Cerebellar nuclear complex (tissue), 1 donor: Measurements from ENCODE around the gene PLAC8.
"Not testable (repeated sequence)": the region's sequence is repeated elsewhere in the genome, so short reads cannot be mapped to it uniquely, and the experiment has no call there.

Source experiments
- DNase-seq, 2 experiments: peaks; one replicate each; lab custom pipeline; 2025; lab: John Stamatoyannopoulos, UW

The PLAC8 gene

GRCh38 chr4:83114576-83114975, at the start of gene PLAC8:
Gene PLAC8, minus strand, starts transcription at chr4:83114729. Its CDS starts 6,808 bp downstream, at chr4:83107921.
- DNase-seq: no peak

GRCh38 chr4:83153417-83153816, 38.9 kb upstream of the PLAC8 start:
- no peak for DNase-seq

GRCh38 chr4:83152746-83153145, 38.2 kb upstream of the PLAC8 start:
- DNase-seq: no peak

GRCh38 chr4:83151651-83152050, 37.1 kb upstream of the PLAC8 start:
- DNase-seq: no peak

GRCh38 chr4:83150653-83151330, 36.3 kb upstream of the PLAC8 start:
- no peak for DNase-seq

GRCh38 chr4:83149865-83150652, 35.5 kb upstream of the PLAC8 start:
- DNase-seq: no peak

GRCh38 chr4:83146841-83147240, 32.3 kb upstream of the PLAC8 start:
- DNase-seq: no peak

- not testable (repeated sequence) for DNase-seq
These were observed 31.2 kb upstream of the PLAC8 start for GRCh38 chr4:83145776-83146175.

GRCh38 chr4:83139514-83140156, 25.1 kb upstream of the PLAC8 start:
- DNase-seq: no peak

GRCh38 chr4:83138946-83139345, 24.4 kb upstream of the PLAC8 start:
- no peak for DNase-seq

GRCh38 chr4:83132065-83132464, 17.5 kb upstream of the PLAC8 start:
- DNase-seq: no peak

- no peak for DNase-seq
These were observed 14.7 kb upstream of the PLAC8 start for GRCh38 chr4:83129264-83129663.

GRCh38 chr4:83128240-83128929, 13.9 kb upstream of the PLAC8 start:
- no peak for DNase-seq

GRCh38 chr4:83125738-83126141, 11.2 kb upstream of the PLAC8 start:
- no peak for DNase-seq

- DNase-seq: no peak
These were observed 9.7 kb upstream of the PLAC8 start for GRCh38 chr4:83124111-83124780.

- no peak for DNase-seq
These were observed 6.7 kb upstream of the PLAC8 start for GRCh38 chr4:83121246-83121645.

- no peak for DNase-seq
These were observed 4.3 kb upstream of the PLAC8 start for GRCh38 chr4:83118869-83119268.

- DNase-seq: no peak
These were observed 1.2 kb upstream of the PLAC8 start for GRCh38 chr4:83115656-83116285.

- DNase-seq: no peak
These were observed 471 bp upstream of the PLAC8 start for GRCh38 chr4:83115000-83115399.

GRCh38 chr4:83113429-83113786, 1.1 kb downstream of the PLAC8 start:
- DNase-seq: no peak

- no peak for DNase-seq
These were observed 1.7 kb downstream of the PLAC8 start for GRCh38 chr4:83112678-83113428.
